GM18519 (cell line): ENCODE data around the gene TAOK3.

Experiments used
- ATAC-seq: cut with Tn5 transposase; IDR thresholded peaks from one replicate; pipeline ENCODE4 v1.9.1; 2021; ENCODE audit warnings: mild to moderate bottlenecking, moderate library complexity; ENCODE audit not compliant: unreplicated experiment, low FRiP score

Gene TAOK3

DNA sequence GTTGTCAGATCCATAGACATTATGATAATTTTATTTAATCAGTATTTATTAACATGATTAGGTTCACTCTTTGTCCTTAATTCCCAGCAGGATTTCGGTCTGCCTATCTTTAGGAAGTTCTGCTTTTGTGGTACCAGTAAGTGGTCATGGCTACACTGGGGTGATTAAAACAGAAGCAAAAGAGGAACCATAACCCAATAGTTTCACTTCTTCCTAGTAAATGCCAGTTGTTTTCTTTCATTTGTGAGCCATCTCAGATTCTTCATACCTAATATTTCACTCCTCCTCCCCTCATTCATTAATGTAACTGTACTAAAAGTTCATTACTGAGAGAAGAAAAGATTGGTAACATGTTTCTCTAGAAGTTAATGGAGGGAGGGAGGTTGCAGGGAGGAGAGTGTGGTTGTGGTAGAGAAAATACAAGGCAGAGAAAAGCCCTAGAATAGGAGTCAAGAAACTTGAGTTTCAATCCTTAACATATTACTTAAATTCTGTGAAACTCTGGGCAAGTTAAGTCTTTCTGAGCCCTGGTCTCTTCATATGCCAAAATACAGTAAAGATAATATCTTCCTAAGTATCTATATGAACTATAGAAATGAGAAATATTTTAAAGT lies 135.5 kb downstream of the TAOK3 start:
- peak; percentile 82 for ATAC-seq

GRCh38 chr12:118220702-118221101 lies 152.0 kb downstream of the TAOK3 start:
- no peak for ATAC-seq

- no peak for ATAC-seq
Measured at GRCh38 chr12:118219772-118220171, 152.9 kb downstream of the TAOK3 start.

GRCh38 chr12:118219106-118219505 lies 153.6 kb downstream of the TAOK3 start:
- ATAC-seq: no peak

DNA sequence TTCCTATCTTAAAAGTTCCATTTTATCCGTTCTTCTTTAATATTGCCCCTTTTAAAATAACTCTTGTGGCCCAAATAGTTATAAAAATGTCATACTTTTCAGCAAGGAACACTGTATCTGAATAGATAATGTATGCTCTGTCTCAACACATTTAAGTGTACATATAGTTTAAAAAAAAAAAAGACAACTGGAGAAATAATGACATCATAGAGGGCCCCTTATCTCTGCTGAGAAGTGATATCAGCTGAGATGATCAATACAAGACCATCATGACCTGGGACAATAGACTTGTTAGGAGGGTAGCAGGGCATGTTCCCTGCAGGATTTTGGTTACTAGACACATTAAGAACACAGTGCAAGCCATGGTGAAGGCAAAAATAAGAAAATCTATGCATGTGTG lies 159.3 kb downstream of the TAOK3 start:
- no peak for ATAC-seq

- ATAC-seq: no peak
Measured at GRCh38 chr12:118212606-118213005, 160.1 kb downstream of the TAOK3 start.

GRCh38 chr12:118206107-118206412 lies 166.6 kb downstream of the TAOK3 start:
- no peak for ATAC-seq

DNA sequence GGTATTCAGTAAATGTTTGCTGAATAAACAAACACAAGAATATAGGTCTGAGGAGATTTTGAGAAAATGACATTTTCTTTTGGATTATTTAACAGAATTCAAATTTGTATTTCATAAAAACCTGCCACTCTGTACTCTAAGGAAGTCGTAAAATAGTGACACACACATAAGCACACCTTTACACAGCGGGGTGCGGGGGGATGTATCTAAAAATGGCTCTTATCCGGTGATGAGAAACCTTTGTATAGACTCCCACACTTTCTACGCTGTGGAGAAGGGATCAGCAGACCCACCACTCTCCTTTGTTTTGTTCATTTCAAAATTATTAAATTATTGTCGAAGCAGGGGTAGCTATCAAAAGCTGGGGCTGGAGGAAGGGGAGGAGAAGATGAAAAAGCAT lies 178.7 kb downstream of the TAOK3 start:
- no peak for ATAC-seq

DNA sequence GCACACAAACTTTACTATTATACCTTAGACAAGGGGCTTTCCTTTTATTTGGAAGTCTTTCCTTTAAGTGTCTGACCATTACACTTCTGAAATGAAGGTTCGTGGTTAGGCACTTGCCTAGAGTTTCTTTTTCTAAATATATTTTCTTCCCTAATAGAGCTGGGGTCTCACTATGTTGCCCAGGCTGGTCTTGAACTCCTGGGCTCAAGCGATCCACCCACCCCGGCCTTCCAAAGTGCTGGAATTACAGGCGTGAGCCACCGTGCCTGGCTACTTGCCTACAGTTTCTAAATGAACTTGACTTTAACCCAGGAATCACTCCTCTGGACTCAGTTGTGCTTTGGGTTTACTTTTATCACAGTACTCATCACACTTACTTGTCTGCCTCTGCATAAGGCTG lies 179.2 kb downstream of the TAOK3 start:
- ATAC-seq: no peak

DNA sequence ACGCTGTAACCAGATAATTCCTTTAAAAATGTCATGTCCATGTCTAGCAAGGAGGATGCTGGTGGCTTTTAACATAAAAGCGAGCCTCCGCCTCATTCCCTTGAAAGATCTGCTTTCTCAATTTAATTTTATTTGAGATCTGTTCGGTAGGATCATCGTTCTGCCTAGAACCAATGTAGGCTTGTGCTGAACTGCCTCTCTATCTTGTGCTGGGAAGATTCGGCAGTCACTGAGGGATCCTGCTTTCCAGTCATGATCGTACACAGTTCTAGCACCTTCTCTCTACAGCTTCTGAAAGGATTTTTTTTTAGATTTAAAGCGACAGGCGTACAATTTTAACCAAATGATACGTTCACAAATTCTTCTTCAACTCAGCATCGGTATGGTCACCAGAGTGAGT lies 182.4 kb downstream of the TAOK3 start:
- no peak for ATAC-seq

GRCh38 chr12:118189741-118190191 lies 182.9 kb downstream of the TAOK3 start:
- ATAC-seq: no peak

DNA sequence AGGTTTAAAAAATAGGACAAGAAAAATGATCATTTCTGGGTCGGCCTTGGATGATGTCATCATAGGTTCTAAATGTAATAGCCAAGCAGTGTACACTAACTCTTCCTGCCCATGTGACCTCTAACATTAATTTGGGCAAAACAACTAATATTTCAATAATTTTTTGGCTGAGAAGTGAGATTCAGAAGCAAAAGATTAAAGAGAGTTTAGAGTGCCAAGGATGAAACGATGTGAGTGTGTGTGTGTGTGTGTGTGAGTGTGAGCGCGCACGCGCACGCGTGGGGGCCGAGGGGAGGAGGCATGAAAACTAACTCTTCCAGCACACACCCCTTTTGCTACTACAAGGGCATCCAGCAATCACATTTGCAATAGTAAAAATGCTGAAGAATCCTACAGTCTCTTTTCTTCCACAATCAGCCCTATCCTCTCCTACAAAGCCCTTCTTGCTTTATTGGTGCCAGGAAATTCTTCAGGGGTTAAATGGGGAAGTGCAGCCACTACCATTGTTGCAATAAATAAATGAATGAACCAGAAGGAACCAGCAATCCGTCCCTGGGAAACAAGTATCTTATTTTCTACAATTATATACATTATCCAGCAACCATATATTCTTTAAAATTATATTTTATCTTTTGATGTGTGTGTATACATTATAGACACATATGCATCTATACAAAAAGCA lies 183.9 kb downstream of the TAOK3 start:
- no peak for ATAC-seq

DNA sequence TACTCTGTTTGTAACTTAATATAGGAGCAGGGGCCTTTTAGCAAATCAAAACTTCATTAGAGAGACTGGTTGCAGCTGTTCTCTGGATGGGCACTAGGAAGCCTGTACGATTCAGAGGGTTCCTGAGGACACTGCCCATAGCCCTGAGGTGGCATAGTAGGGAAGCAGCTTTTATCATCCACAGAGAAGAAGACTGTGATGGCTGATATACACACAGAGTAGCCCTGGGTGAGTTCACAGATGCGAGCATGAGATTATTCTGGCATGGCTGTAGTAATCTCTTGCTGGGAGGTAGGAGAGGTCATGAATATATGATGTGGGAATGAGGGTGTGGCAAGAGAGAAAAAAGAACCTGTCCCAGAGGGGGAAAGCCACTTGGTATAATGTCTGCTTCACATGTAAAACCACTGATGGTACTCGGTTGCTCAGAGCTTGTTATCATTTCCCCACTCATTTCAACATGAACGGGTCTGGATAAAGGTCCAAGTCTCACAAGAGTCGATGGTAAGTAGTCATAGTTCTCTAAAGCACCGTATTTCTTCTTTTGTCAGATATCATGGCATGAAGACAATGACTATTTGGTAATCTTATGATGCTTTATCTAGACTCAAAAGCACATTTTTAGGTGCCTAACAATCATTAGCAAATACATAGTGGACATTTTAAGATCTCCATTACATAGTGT lies 184.8 kb downstream of the TAOK3 start:
- no peak for ATAC-seq

- no peak for ATAC-seq
Measured at GRCh38 chr12:118185602-118186397, 186.9 kb downstream of the TAOK3 start.

DNA sequence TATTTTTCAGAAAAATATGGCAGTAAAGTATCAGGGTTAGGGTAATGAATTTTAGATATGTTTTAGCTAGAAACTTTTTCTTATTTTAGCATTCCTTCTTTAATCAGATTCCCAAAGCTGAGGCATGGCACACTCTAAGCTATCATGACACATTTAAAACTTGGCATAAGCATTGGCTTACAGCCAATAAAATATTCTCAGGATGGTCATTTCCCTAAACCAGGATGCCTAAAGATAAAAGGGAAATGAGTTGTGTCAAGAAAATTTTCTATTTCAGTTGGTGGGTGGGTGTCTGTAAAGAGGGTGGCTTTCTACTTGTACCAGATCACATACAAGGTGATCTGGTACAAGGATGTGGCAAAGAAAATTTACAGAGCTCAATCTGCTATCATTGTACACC lies 189.0 kb downstream of the TAOK3 start:
- ATAC-seq: no peak

DNA sequence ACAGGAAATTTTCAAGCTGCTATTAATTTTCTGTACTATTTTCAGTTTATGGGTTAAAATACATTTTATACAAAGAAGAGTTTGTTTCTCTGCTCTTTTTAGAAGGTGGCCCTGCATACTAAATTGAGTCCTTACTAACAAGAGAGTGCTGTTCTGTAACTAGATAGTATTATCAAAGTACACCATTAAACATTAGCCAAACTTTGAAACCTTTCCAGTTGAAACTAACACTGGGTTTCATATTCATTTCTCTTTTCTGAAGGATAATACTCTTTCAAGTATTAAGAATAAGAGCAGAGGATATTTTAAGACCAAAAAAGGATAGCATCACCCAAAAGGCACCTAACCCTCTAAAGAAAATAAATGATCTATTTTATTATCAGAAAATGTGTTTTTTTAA lies 189.6 kb downstream of the TAOK3 start:
- no peak for ATAC-seq

DNA sequence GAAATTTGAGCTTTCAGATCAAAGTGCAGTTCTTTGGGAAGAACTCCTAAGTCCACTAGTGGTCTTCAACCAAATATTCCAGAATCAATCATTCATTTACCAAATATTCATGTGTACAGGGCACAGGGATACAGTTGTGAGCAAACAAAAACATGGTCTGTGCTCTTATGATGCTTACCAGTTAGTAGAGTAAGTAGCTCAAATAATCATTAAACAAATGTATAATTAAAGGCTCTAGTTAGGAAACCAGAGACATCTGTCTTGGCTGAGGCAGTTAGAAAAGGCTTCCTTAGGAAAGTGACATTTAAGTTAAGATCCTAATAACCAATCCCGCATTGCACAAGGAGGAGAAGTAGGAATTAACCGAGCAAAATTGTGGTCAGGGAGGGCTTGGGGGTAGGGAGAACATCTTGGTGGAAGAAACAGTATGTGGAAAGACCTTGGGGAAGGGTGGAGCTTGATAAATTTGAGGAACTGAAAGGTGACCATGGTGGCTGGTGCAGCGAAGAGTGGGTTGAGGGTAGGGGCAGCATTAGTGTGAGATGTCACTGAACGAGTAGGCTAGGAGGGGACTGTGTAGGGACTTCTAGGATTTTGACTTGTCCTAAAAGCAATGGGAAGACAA lies 196.8 kb downstream of the TAOK3 start:
- ATAC-seq: no peak

- peak; percentile 99 for ATAC-seq
Measured at GRCh38 chr12:118166946-118167345, 205.8 kb downstream of the TAOK3 start.

- ATAC-seq: no peak
Measured at GRCh38 chr12:118164798-118165486, 207.8 kb downstream of the TAOK3 start.

GRCh38 chr12:118160536-118160935 lies 212.2 kb downstream of the TAOK3 start:
- ATAC-seq: no peak
